ENCODE measurements around the gene FLAD1.

FLAD1 gene

GRCh38 chr1:154970631-154971340, 12.4 kb upstream of the FLAD1 start, which contains the start of gene SHC1:
SHC1 (minus strand) TSS chr1:154970747; CDS start chr1:154970526, 221 bp downstream.
- TF ChIP-seq CTCF (IDR thresholded peaks at IDR 0.05; ENCODE audit: low read length, missing control alignments) = no peak
- peak within 1 kb of the TSS; percentile 83 for H3K4me3 ChIP-seq (replicated peaks; ENCODE audit: low read depth, low read length)
- peak; percentile 94 for DNase-seq (ENCODE audit: low read depth)

- DNase-seq (ENCODE audit: low read depth) = peak; percentile 35
Measured at GRCh38 chr1:154971341-154971998, 11.7 kb upstream of the FLAD1 start.

GRCh38 chr1:154972213-154972516, 11.0 kb upstream of the FLAD1 start:
- H3K4me3 ChIP-seq (replicated peaks; ENCODE audit: low read depth, low read length) = peak overlapping the region; percentile 83
- no peak for DNase-seq (ENCODE audit: low read depth)
- no peak for TF ChIP-seq CTCF (IDR thresholded peaks at IDR 0.05; ENCODE audit: low read length, missing control alignments)

More at GRCh38 chr1:154971341-154971998, 11.7 kb upstream of the FLAD1 start:
- H3K4me3 ChIP-seq (replicated peaks; ENCODE audit: low read depth, low read length) = peak overlapping the region; percentile 83
- TF ChIP-seq CTCF (IDR thresholded peaks at IDR 0.05; ENCODE audit: low read length, missing control alignments) = no peak

- H3K4me3 ChIP-seq (replicated peaks; ENCODE audit: low read depth, low read length) = peak overlapping the region; percentile 83
- peak; percentile 98 for DNase-seq (ENCODE audit: low read depth)
- no peak for TF ChIP-seq CTCF (IDR thresholded peaks at IDR 0.05; ENCODE audit: low read length, missing control alignments)
Measured at GRCh38 chr1:154972517-154973343, 10.4 kb upstream of the FLAD1 start.

- TF ChIP-seq CTCF (IDR thresholded peaks at IDR 0.05; ENCODE audit: low read length, missing control alignments) = peak; percentile 29
- peak; percentile 98 for DNase-seq (ENCODE audit: low read depth)
Measured at GRCh38 chr1:154973344-154974101, 9.6 kb upstream of the FLAD1 start.

GRCh38 chr1:154974102-154974807, 8.9 kb upstream of the FLAD1 start, which contains the start of gene CKS1B:
CKS1B (plus strand) TSS chr1:154974681; CDS start chr1:154974746, 65 bp downstream.
- peak within 1 kb of the TSS; percentile 83 for H3K4me3 ChIP-seq (replicated peaks; ENCODE audit: low read depth, low read length)
- peak; percentile 100 for DNase-seq (ENCODE audit: low read depth)
- TF ChIP-seq CTCF (IDR thresholded peaks at IDR 0.05; ENCODE audit: low read length, missing control alignments) = no peak

More at GRCh38 chr1:154973344-154974101, 9.6 kb upstream of the FLAD1 start:
- H3K4me3 ChIP-seq (replicated peaks; ENCODE audit: low read depth, low read length) = peak overlapping the region; percentile 83

All from fibroblast of pulmonary artery (primary cell).